Upper lobe of left lung (tissue), 6 donors: ENCODE measurements around the gene SIPA1. TPM values are rescaled to one million over a fixed set of nuclear protein-coding genes. Genes with fewer than 3 reads are reported as not detected.

Experiments used
- ATAC-seq, 2 donors: fragments of 200-7000 bp; cut with Tn5 transposase; one replicate each; pipeline ENCODE4 v1.9.1; 2022; ENCODE audit warnings: mild to moderate bottlenecking in 2 of 2, moderate library complexity in 2 of 2; ENCODE audit not compliant: low FRiP score in 2 of 2
- DNase-seq, 2 donors: peaks; one replicate each; pipeline ENCODE4 v3.0.0-alpha.2; 2019 to 2020
- H3K27ac ChIP-seq, 4 donors: fragments of 200-600 bp; sonication (generic); one replicate each; pipeline ENCODE4 v1.5.1; 2016 to 2019
- H3K27me3 ChIP-seq, 4 donors: fragments of 200-600 bp; sonication (generic); one replicate each; pipeline ENCODE4 v1.5.1; 2017 to 2019
- H3K36me3 ChIP-seq, 4 donors: fragments of 200-600 bp; sonication (generic); one replicate each; pipeline ENCODE4 v1.5.1; 2016 to 2019
- H3K4me1 ChIP-seq, 4 donors: fragments of 200-600 bp; sonication (generic); one replicate each; pipeline ENCODE4 v1.5.1; 2018 to 2019
- H3K4me3 ChIP-seq, 4 donors: fragments of 200-600 bp; sonication (generic); one replicate each; pipeline ENCODE4 v1.5.1; 2017 to 2019; ENCODE audit warnings: mild to moderate bottlenecking in 2 of 4, moderate library complexity in 1 of 4
- H3K9me3 ChIP-seq, 4 donors: fragments of 200-600 bp; sonication (generic); one replicate each; pipeline ENCODE4 v1.5.1; 2018 to 2019
- EP300 ChIP-seq, 4 donors: sonication (generic); formaldehyde crosslinking; IDR thresholded peaks; one replicate each; pipeline ENCODE4 v1.5.1; 2017; ENCODE audit warnings: antibody characterized with exemption in 4 of 4, control low read depth in 2 of 4
- POLR2A ChIP-seq, 4 donors: fragments of 450-650 bp; IDR thresholded peaks; one replicate each; pipeline ENCODE4 v1.5.1; 2016 to 2017; ENCODE audit warnings: antibody characterized with exemption in 4 of 4, mild to moderate bottlenecking in 2 of 4
- POLR2AphosphoS5 ChIP-seq, 2 donors: sonication (generic); formaldehyde crosslinking; IDR thresholded peaks; one replicate each; pipeline ENCODE4 v1.5.1; 2017; ENCODE audit warnings: antibody characterized with exemption in 2 of 2
- WGBS, 2 donors: methylation state at CpG; one replicate each; pipeline ENCODE4 v1.1.5; 2017 to 2018; 5-methylcytosine and 5-hydroxymethylcytosine counted together
- total RNA-seq, 6 donors: library from RNA; depleted of rRNA in 4 of 6; stranded (reverse); fragments of >200 nt in 4 of 6; gene quantifications; one replicate each; pipeline versions ENCODE4 v1.1.0 to v1.2.1, GENCODE V29; 2016 to 2021
- TF ChIP-seq, protein P1 (sequence below), 6 experiments: fragments of 450-650 bp in 4 of 6; fragments of 200-600 bp in 2 of 6; sonication (generic) in 2 of 6; IDR thresholded peaks; one replicate each; pipeline ENCODE4 v1.5.1; 2016 to 2019; ENCODE audit warnings: antibody characterized with exemption in 6 of 6
- donor health status: DM: no; HTN: no; CAD: no; lungs with moderate emphysema.
- donor health status: DM: no; HTN: yes; CAD: no; lungs with severe emphysema.

Gene SIPA1
- total RNA-seq, 6 donors from 2014 or later, result 42.7 to 137 (median 74.9) TPM

GRCh38 chr11:65615950-65616574 lies 21.8 kb upstream of the SIPA1 start:
- DNase-seq (peak in 1 of 2 donors; percentile 94), ATAC-seq (no peak)
- H3K27ac ChIP-seq, result peak overlapping the region; percentile 94 to 96 (median 95)
- no peaks in the 10 kb centered on the region for H3K9me3 ChIP-seq
- H3K27me3 ChIP-seq, result no peaks in the 10 kb centered on the region
- peaks cover 21 to 50% (median 41%) of the 10 kb centered on the region in 4 donors for H3K36me3 ChIP-seq
- H3K4me1 ChIP-seq, result peaks cover 32 to 56% (median 40%) of the 10 kb centered on the region in 4 donors
- WGBS, 2 donors, result 3% methylated on average over 8 to 15 of the region's 50 CpGs
- TF ChIP-seq POLR2A (IDR thresholded peaks at IDR 0.05) (no peak), POLR2AphosphoS5 (IDR thresholded peaks at IDR 0.05) (no peak), EP300 (IDR thresholded peaks at IDR 0.05) (no peak)
- TF ChIP-seq, protein P1, sequence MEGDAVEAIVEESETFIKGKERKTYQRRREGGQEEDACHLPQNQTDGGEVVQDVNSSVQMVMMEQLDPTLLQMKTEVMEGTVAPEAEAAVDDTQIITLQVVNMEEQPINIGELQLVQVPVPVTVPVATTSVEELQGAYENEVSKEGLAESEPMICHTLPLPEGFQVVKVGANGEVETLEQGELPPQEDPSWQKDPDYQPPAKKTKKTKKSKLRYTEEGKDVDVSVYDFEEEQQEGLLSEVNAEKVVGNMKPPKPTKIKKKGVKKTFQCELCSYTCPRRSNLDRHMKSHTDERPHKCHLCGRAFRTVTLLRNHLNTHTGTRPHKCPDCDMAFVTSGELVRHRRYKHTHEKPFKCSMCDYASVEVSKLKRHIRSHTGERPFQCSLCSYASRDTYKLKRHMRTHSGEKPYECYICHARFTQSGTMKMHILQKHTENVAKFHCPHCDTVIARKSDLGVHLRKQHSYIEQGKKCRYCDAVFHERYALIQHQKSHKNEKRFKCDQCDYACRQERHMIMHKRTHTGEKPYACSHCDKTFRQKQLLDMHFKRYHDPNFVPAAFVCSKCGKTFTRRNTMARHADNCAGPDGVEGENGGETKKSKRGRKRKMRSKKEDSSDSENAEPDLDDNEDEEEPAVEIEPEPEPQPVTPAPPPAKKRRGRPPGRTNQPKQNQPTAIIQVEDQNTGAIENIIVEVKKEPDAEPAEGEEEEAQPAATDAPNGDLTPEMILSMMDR (IDR thresholded peaks at IDR 0.05), result no peak
- peak overlapping the region; percentile 94 to 100 (median 98) for H3K4me3 ChIP-seq

DNA sequence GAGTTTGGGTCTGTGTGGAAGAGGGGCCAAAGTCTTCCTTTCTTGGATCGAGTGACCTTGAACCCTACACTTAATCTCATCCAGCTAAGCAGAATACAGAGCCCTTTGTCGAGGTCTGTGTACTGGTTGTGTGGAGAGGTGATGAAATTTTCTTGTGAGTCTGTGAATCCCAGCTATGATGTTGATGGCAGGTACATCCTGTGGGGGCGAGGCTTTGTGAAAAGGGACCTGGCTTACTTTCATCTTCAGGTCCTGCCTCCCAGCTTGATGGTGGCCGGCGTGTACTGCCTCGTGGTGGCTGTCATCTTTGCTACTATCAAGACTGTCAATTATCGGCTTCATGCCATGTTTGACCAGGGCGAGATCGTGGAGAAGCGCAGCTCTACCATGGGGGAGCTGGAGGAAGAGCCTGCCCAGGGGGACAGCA lies 21.3 kb upstream of the SIPA1 start:
- Histone ChIP-seq H3K27me3 (no peaks in the 10 kb centered on the region), H3K9me3 (no peaks in the 10 kb centered on the region), H3K27ac (peak overlapping the region; percentile 94 to 96 (median 95)), H3K4me3 (peak overlapping the region; percentile 94 to 100 (median 98)), H3K4me1 (peaks cover 27 to 51% (median 35%) of the 10 kb centered on the region in 4 donors), H3K36me3 (peaks cover 21 to 55% (median 43%) of the 10 kb centered on the region in 4 donors)
- ATAC-seq (no peak), DNase-seq (no peak)
- no peak for TF ChIP-seq POLR2A (IDR thresholded peaks at IDR 0.05)
- TF ChIP-seq POLR2AphosphoS5 (IDR thresholded peaks at IDR 0.05), result no peak
- TF ChIP-seq, protein P1 (IDR thresholded peaks at IDR 0.05), result no peak
- whole genome bisulfite sequencing, 2 donors, result 56 to 71% methylated on average over 10 of the region's 10 CpGs

GRCh38 chr11:65617136-65617850 lies 20.6 kb upstream of the SIPA1 start:
- peak overlapping the region in 1 of 4 donors; percentile 95 for H3K27ac ChIP-seq
- DNase-seq, result no peak
- 88 to 94% methylated on average over 8 to 17 of the region's 17 CpGs for WGBS, 2 donors
- peaks cover 24 to 44% (median 29%) of the 10 kb centered on the region in 4 donors for H3K4me1 ChIP-seq
- H3K9me3 ChIP-seq, result no peaks in the 10 kb centered on the region
- no peak for ATAC-seq
- H3K27me3 ChIP-seq, result no peaks in the 10 kb centered on the region
- H3K36me3 ChIP-seq, result peaks cover 21 to 59% (median 45%) of the 10 kb centered on the region in 4 donors
- TF ChIP-seq POLR2AphosphoS5 (IDR thresholded peaks at IDR 0.05) (no peak), POLR2A (IDR thresholded peaks at IDR 0.05) (no peak), EP300 (IDR thresholded peaks at IDR 0.05) (no peak)
- TF ChIP-seq, protein P1 (IDR thresholded peaks at IDR 0.05), result no peak
- peak overlapping the region in 1 of 4 donors; percentile 99 for H3K4me3 ChIP-seq

DNA sequence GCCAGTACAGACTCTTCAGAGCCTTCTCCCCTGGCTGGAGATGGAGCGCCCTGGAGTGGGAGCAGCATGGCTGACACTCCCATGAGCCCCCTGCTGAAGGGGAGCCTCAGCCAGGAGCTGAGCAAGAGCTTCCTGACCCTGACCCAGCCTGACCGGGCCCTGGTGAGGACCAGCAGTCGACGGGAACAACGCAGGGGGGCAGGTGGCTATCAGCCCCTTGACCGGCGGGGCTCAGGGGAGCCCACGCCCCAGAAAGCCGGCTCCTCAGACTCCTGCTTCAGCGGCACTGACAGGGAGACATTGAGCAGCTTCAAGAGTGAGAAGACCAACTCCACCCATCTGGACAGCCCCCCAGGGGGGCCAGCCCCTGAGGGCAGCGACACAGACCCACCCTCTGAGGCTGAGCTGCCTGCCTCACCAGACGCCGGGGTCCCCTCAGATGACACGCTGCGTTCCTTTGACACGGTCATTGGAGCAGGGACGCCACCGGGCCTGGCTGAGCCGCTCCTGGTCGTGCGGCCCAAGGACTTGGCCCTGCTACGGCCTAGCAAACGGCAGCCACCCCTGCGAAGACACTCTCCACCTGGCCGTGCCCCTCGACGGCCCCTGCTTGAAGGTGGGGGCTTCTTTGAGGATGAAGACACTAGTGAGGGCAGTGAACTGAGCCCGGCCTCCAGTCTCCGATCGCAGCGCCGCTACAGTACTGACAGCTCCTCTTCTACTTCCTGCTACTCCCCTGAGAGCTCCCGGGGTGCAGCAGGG lies 19.7 kb upstream of the SIPA1 start:
- Histone ChIP-seq H3K4me3 (no peak overlapping the region), H3K9me3 (no peaks in the 10 kb centered on the region), H3K27me3 (no peaks in the 10 kb centered on the region), H3K36me3 (peaks cover 21 to 59% (median 48%) of the 10 kb centered on the region in 4 donors), H3K4me1 (peaks cover 15 to 35% (median 20%) of the 10 kb centered on the region in 4 donors), H3K27ac (no peak overlapping the region)
- ATAC-seq (no peak), DNase-seq (peak in 1 of 2 donors; percentile 79)
- no peak for TF ChIP-seq EP300 (IDR thresholded peaks at IDR 0.05)
- no peak for TF ChIP-seq POLR2AphosphoS5 (IDR thresholded peaks at IDR 0.05)
- TF ChIP-seq, protein P1 (IDR thresholded peaks at IDR 0.05), result no peak
- no peak for TF ChIP-seq POLR2A (IDR thresholded peaks at IDR 0.05)
- 94 to 100% methylated on average over 1 to 28 of the region's 33 CpGs for WGBS, 2 donors
